ENCODE measurements around the gene TWSG1. TPM values are rescaled to one million over a fixed set of nuclear protein-coding genes. Genes with fewer than 3 reads are reported as not detected.
A peak's percentile ranks its signal among the peaks of the same experiment; 100 is the strongest.
"Not testable (repeated sequence)": the region's sequence is repeated elsewhere in the genome, so short reads cannot be mapped to it uniquely, and the experiment has no call there.

The TWSG1 gene
- total RNA-seq, 3 donors from 2014 or later = 6.1 to 8.2 (median 7.6) TPM

DNA sequence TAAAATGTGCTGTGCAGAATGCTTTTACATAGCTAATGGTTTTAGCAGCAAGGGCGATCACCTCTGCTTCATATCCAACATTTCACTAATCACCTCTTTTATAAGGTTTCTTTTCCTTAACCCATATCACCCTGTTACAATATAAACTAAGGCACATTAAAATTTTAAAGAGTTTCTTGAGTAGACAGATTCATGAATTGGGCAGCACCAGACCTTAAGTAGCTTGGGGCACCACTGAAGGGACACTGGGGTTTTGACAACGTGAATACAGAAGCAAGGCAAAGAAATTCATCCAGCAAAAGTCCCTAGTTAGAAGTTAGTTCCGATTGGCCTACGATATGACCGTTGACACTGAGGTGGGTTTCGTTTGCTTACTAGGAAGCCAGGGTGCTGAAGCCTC is 96.7 kb downstream of the TWSG1 start:
- H3K36me3 Mint-ChIP-seq (ENCODE audit: insufficient read depth) = no peaks in the 10 kb centered on the region
- no peak for ATAC-seq
- H3K9me3 Mint-ChIP-seq = no peaks in the 10 kb centered on the region
- peaks cover 1% of the 10 kb centered on the region for H3K27me3 Mint-ChIP-seq (ENCODE audit: low read depth)
- H3K4me1 Mint-ChIP-seq (ENCODE audit: low read depth) = peaks cover 6% of the 10 kb centered on the region
- no peak for DNase-seq
- H3K4me3 Mint-ChIP-seq = no peak overlapping the region

DNA sequence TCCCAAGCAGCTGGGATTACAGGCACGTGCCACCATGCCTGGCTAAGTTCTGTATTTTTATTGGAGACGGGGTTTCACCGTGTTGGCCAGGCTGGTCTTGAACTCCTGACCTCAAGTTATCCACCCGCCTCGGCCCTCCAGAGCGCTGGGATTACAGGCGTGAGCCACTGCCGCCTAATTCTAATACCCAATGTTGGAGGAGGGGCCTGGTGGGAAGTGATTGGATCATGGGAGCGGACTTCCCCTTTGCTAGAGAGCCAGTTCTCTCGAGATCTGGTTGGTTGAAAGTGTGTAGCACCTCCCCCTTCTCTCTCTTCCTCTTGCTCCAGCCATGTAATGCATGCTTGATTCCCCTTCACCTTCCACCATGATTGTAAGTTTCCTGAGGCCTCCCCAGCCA is 98.5 kb downstream of the TWSG1 start:
- H3K9me3 Mint-ChIP-seq; ATAC-seq; H3K27me3 Mint-ChIP-seq (ENCODE audit: low read depth); DNase-seq; H3K4me3 Mint-ChIP-seq; H3K4me1 Mint-ChIP-seq (ENCODE audit: low read depth); H3K36me3 Mint-ChIP-seq (ENCODE audit: insufficient read depth): not testable (repeated sequence)

DNA sequence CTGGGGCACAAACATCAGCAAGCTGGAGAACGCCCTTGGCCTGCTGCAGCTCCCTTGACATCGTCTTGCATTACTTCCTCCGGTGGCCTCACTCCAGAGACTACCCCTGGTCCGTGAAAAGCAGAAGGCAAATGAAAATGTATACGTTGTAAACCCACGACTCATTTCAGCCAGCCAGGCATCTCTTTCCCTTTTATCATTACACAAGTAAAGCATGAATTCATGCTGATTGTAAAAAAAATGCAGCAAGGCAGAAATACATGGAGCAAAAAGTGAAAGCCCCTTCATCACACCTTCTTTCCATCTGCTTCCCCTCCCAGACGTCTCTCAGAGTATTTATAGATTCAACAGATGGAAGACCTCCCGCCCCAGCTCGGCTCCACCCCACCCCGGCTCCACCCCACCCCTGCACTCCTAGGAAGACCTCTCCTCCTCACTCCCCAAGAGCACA is 99.1 kb downstream of the TWSG1 start:
- Mint-ChIP-seq H3K9me3 (no peaks in the 10 kb centered on the region), H3K4me1 (ENCODE audit: low read depth) (peaks cover 6% of the 10 kb centered on the region), H3K4me3 (no peak overlapping the region), H3K27me3 (ENCODE audit: low read depth) (peaks cover 1% of the 10 kb centered on the region), H3K36me3 (ENCODE audit: insufficient read depth) (no peaks in the 10 kb centered on the region)
- DNase-seq = no peak
- no peak for ATAC-seq

DNA sequence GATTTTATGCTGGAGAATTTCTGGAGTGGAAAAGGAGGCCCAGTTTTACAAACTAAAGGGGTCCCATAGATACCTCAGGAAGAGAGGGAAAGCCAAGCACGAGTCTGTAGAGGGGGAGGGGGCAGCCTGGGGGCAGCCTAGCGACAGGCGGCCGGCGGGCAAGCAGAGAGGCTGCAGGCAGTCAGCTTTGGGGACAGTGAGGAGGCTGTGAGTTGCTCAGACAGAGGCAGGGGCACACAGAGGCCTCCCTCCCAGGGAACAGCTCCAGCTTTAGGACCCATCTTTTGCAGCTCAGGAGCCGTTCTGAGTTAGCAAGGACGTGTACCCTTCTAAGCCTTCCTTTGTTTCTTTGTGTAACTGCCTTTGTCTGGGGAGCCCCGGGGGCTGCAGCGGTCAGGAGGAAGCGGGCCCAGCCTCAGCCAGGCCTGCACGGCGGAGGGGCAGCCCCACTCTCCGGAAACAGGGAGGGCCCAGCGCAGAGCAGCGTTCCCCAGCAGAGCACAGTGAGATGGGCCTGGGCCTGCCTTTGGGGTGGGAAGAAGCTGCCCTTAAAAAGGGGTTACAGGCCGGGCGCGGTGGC is 99.6 kb downstream of the TWSG1 start:
- DNase-seq = no peak
- Mint-ChIP-seq H3K4me1 (ENCODE audit: low read depth) (peaks cover 6% of the 10 kb centered on the region), H3K27me3 (ENCODE audit: low read depth) (peaks cover 1% of the 10 kb centered on the region), H3K4me3 (no peak overlapping the region), H3K36me3 (ENCODE audit: insufficient read depth) (no peaks in the 10 kb centered on the region), H3K9me3 (no peaks in the 10 kb centered on the region)
- peak in 1 of 2 donors; percentile 30 for ATAC-seq

DNA sequence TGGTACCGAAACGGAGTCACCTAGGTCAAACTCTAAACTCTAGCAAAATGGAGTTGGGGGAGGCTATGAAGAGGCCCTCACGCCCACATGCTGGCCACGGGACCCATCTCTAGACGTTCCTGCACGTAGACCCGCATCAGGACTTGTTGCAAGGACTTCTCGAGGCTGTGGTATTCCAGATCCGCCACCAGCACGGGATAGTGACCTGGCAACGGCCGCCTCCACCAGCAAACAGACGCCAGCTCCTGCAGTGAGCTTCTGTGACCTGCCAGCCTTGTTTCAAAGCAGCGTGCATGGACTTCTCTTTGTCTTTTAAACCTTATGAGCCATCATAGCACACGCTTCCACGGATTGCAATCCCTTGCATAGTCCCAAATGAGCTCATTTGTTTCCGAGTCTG is 100.5 kb downstream of the TWSG1 start:
- no peak for ATAC-seq

DNA sequence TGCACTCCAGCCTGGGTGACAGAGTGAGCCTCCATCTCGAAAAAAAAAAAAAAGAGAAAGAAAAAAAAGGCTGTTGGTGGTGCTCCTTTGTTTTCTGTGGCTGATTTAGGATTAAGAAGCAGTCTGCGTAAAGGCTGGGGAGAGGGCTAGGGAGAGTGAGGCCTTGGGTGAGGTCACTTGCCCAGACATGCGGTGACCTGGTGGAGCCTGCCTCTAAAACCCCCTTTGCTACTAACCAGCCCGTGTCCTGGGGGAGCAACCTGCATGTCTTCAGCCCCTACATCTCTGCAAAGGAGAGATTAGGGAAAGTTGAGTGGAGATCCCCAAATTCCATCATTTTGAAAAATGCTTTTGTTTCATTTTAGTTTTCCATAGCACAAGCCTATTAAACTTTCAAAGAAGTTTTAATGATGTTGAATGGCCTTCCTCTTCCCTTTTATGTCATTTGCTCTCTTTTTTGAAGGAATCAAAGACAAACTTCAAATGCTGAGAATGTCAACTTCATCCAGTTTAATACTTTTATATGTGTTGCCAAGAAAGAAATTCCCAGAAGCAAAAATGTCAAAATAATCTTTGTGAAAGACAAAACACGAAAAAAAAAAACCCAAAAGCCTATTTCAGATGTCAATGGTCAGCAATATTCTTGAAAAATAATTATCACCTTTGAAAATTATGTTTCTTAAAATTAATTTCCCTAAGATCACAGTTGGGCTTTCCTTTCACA is 101.8 kb downstream of the TWSG1 start:
- Mint-ChIP-seq H3K4me1 (ENCODE audit: low read depth) (peaks cover 6% of the 10 kb centered on the region), H3K9me3 (no peaks in the 10 kb centered on the region), H3K27me3 (ENCODE audit: low read depth) (peaks cover 3% of the 10 kb centered on the region), H3K36me3 (ENCODE audit: insufficient read depth) (no peaks in the 10 kb centered on the region), H3K4me3 (no peak overlapping the region)
- ATAC-seq = no peak
- DNase-seq = no peak

More for the DNA sequence above, 100.5 kb downstream of the TWSG1 start:
- DNase-seq = no peak
- H3K36me3 Mint-ChIP-seq (ENCODE audit: insufficient read depth) = no peaks in the 10 kb centered on the region
- H3K27me3 Mint-ChIP-seq (ENCODE audit: low read depth) = peaks cover 1% of the 10 kb centered on the region
- no peaks in the 10 kb centered on the region for H3K9me3 Mint-ChIP-seq
- peaks cover 6% of the 10 kb centered on the region for H3K4me1 Mint-ChIP-seq (ENCODE audit: low read depth)
- H3K4me3 Mint-ChIP-seq = no peak overlapping the region

DNA sequence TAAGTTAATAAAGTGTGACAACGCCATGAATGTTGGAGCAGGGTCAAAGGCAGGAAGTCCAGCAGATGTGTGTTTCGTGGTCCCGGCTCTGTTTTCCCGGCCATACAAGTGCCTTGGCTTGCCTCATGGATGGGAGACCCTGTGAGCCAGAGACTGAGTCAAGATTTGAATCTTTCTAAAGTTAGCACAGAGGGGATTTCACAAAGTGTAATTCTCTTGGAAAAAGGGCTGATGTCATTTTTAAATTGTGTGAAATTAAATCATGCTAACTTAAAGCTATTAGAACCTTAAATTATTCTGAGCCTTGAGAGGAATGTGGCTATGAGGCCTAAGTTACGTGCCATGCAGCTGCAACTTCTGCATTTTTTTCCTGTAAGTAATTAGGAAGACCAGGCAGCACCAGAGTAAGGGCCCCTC is 102.5 kb downstream of the TWSG1 start:
- ATAC-seq (no peak), DNase-seq (no peak)
- H3K36me3 Mint-ChIP-seq (ENCODE audit: insufficient read depth) = no peaks in the 10 kb centered on the region
- peaks cover 3% of the 10 kb centered on the region for H3K27me3 Mint-ChIP-seq (ENCODE audit: low read depth)
- no peaks in the 10 kb centered on the region for H3K9me3 Mint-ChIP-seq
- peaks cover 6% of the 10 kb centered on the region for H3K4me1 Mint-ChIP-seq (ENCODE audit: low read depth)
- no peak overlapping the region for H3K4me3 Mint-ChIP-seq

DNA sequence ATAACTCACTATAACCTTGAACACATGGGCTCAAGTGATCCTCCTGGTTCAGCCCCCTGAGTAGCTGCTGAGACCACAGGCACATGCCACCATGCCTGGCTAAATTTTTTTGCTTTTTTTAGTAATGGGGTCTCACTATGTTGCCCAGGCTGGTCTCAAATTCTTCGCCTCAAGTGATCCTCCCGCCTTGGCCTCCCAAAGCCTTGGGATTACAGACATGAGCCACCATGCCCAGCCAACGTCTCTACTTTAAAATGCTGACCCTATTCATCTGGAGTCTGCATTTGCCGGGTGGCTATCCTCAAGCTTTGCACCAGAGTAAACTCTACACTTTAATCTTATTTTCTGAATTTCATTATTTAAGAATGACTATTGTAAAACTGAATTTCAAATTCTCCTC is 103.1 kb downstream of the TWSG1 start:
- no peak for ATAC-seq

DNA sequence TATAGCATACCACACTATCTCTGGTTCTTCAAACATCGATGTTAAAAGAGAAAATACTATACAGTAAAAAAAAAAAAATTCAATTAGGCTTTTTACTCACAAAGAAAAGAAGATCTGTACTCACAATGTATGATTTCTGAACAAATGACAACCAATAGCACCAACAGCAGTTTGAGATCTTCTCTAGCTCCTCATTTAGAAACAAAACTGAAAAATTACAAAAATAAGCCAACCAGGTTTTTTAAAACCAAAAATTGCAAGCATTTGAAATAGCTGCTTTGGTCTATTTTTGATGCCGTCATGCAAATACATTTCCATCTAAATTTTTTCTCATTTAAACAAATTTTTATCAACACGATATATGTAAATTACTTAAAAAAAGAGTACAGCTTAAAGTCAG is 106.5 kb downstream of the TWSG1 start:
- no peak for ATAC-seq
- no peaks in the 10 kb centered on the region for H3K36me3 Mint-ChIP-seq (ENCODE audit: insufficient read depth)
- H3K4me1 Mint-ChIP-seq (ENCODE audit: low read depth) = no peaks in the 10 kb centered on the region
- no peak overlapping the region for H3K4me3 Mint-ChIP-seq
- no peak for DNase-seq
- H3K9me3 Mint-ChIP-seq = no peaks in the 10 kb centered on the region
- H3K27me3 Mint-ChIP-seq (ENCODE audit: low read depth) = peaks cover 3% of the 10 kb centered on the region

More for the DNA sequence above, 103.1 kb downstream of the TWSG1 start:
- Mint-ChIP-seq H3K27me3 (ENCODE audit: low read depth) (peaks cover 3% of the 10 kb centered on the region), H3K9me3 (no peaks in the 10 kb centered on the region), H3K4me3 (no peak overlapping the region), H3K36me3 (ENCODE audit: insufficient read depth) (no peaks in the 10 kb centered on the region), H3K4me1 (ENCODE audit: low read depth) (peaks cover 6% of the 10 kb centered on the region)
- DNase-seq = no peak

DNA sequence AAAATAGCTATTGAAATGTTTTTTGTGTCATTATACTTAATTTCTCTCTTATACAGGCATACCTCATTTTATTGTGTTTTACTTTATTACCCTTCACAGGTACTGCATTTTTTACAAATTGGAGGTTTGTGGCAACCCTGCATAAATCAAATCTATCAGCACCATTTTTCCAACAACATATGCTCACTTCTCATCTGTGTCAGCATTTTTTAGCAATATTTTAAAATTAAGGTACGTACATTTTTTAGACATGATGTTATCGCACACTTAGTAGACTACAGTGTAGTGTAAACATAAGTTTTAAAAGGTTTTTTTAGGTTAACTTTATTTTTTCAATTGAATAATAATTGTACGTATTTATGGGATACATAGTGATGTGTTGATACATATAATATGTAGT is 110.0 kb downstream of the TWSG1 start:
- Mint-ChIP-seq H3K27me3 (ENCODE audit: low read depth) (peaks cover 9% of the 10 kb centered on the region), H3K4me3 (no peak overlapping the region), H3K4me1 (ENCODE audit: low read depth) (no peaks in the 10 kb centered on the region), H3K36me3 (ENCODE audit: insufficient read depth) (peaks cover 2% of the 10 kb centered on the region), H3K9me3 (peaks cover 14% of the 10 kb centered on the region)
- no peak for ATAC-seq
- no peak for DNase-seq

DNA sequence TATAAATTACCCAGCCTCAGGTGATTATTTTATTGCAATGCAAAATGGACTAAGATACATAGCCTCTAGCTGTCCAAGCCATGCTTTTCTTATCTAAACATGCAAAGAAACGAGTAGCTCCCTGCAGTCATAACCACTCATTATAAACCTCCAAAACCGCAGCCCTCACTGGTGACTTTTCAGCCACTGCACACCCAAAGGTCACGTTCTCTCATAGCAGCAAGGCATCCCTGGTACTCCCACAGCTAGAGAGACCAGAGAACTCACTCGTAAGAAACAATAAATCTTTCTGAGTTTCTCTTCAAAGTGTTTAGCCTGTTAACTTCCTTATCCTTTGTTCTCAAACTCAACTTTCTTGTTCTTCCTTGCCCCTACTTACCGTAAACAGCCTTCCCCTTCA is 112.3 kb downstream of the TWSG1 start:
- Mint-ChIP-seq H3K4me1 (ENCODE audit: low read depth) (no peaks in the 10 kb centered on the region), H3K9me3 (peaks cover 14% of the 10 kb centered on the region), H3K27me3 (ENCODE audit: low read depth) (peaks cover 16% of the 10 kb centered on the region), H3K36me3 (ENCODE audit: insufficient read depth) (peaks cover 2% of the 10 kb centered on the region), H3K4me3 (no peak overlapping the region)
- DNase-seq (no peak), ATAC-seq (no peak)

DNA sequence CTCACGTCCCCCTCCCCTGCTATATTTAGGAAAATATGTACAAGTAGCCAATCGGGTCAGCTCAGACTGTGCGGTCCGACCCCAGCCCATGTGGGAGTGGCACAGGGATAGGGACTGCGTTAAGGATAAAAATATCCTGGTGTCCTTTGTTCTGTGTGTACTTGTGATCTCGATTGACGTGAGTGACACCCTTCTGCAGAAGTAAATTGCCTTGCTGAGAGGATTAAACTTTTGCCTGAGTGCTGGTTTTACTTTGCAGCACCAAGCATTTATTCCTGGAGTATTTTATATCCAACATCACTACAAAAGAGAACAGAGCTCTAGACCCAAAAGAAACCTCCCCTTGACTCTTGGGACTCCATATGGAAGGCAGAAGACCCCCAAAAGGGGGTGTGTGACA is 112.8 kb downstream of the TWSG1 start:
- Mint-ChIP-seq H3K4me3 (no peak overlapping the region), H3K4me1 (ENCODE audit: low read depth) (no peaks in the 10 kb centered on the region), H3K27me3 (ENCODE audit: low read depth) (peaks cover 16% of the 10 kb centered on the region), H3K9me3 (peaks cover 14% of the 10 kb centered on the region), H3K36me3 (ENCODE audit: insufficient read depth) (peaks cover 2% of the 10 kb centered on the region)
- DNase-seq (no peak), ATAC-seq (no peak)

DNA sequence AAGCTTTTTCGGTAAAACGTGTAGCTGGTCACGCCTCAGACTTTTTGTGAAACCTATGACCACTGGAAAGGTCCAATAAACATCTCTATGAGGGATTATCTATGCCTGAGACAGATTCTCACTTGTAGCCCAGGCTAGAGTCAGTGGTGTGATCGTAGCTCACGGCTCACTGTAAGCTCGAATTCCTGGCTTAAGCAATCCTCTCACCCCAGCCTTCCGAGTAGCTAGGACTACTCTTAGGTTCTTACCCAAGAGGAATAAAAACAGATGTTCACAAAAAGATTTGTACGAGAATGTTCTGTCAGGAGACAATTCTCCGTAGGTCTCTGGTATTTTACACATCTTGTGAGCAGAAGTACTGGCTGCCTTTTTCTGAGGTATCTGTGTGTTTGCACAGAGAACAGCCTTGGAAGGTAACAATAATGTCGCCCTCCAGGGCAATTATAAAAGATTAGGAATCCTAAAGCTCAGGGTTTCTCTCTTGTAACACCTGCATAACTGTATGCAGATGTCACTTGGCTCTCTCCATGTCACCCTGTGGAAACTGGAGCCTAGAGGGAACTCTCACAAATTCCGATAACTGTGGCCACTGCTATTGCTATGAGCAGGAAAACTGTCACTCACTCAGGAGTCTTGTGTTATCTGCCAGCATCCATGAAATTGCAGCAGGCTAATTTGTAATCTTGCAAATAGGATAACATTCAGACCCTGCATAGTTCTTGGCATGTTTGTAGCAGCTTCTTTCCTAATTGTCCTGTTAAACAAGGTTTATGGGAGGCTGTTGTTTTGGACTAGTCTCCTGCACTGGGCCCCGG is 115.2 kb downstream of the TWSG1 start:
- peaks cover 2% of the 10 kb centered on the region for H3K36me3 Mint-ChIP-seq (ENCODE audit: insufficient read depth)
- H3K4me1 Mint-ChIP-seq (ENCODE audit: low read depth) = peaks cover 1% of the 10 kb centered on the region
- H3K27me3 Mint-ChIP-seq (ENCODE audit: low read depth) = peaks cover 18% of the 10 kb centered on the region
- peaks cover 14% of the 10 kb centered on the region for H3K9me3 Mint-ChIP-seq
- ATAC-seq = no peak
- H3K4me3 Mint-ChIP-seq = no peak overlapping the region
- DNase-seq = no peak

DNA sequence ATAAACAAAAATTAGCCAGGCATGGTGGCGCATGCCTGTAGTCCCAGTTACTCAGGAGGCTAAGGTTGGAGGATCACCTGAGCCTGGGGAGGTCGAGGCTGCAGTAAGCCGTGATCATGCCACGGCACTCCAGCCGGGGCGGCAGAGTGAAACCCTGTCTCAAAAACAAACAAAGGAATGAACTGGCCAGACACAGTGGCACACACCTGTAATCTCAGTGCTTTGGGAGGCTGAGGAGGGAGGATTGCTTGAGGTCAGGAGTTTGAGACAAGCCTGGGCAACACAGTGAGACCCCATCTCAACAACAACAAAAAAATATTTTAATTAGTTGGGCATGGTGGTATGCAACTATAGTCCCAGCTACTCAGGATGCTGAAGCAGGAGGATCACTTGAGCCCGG is 116.3 kb downstream of the TWSG1 start:
- H3K9me3 Mint-ChIP-seq = peaks cover 19% of the 10 kb centered on the region
- H3K36me3 Mint-ChIP-seq (ENCODE audit: insufficient read depth); H3K4me3 Mint-ChIP-seq; DNase-seq; H3K4me1 Mint-ChIP-seq (ENCODE audit: low read depth); ATAC-seq: not testable (repeated sequence)
- H3K27me3 Mint-ChIP-seq (ENCODE audit: low read depth) = peaks cover 18% of the 10 kb centered on the region
